A172 (cell line): ENCODE data around the gene ENHO. TPM values are rescaled to one million over a fixed set of nuclear protein-coding genes. Genes with fewer than 3 reads are reported as not detected.

ENCODE experiments used
- DNase-seq: peaks from one replicate; pipeline ENCODE4 v3.0.0-alpha.2; 2015; ENCODE audit warnings: low spot score
- total RNA-seq: library from RNA; depleted of rRNA; stranded (reverse); fragments of >200 nt; shearing (Covaris generic); gene quantifications from 2 replicates; pipeline ENCODE4 v1.2.3, GENCODE V29; 2014; rRNA removed

Gene ENHO
- 0.43 and 1.1 TPM in 2 replicates for total RNA-seq

DNA sequence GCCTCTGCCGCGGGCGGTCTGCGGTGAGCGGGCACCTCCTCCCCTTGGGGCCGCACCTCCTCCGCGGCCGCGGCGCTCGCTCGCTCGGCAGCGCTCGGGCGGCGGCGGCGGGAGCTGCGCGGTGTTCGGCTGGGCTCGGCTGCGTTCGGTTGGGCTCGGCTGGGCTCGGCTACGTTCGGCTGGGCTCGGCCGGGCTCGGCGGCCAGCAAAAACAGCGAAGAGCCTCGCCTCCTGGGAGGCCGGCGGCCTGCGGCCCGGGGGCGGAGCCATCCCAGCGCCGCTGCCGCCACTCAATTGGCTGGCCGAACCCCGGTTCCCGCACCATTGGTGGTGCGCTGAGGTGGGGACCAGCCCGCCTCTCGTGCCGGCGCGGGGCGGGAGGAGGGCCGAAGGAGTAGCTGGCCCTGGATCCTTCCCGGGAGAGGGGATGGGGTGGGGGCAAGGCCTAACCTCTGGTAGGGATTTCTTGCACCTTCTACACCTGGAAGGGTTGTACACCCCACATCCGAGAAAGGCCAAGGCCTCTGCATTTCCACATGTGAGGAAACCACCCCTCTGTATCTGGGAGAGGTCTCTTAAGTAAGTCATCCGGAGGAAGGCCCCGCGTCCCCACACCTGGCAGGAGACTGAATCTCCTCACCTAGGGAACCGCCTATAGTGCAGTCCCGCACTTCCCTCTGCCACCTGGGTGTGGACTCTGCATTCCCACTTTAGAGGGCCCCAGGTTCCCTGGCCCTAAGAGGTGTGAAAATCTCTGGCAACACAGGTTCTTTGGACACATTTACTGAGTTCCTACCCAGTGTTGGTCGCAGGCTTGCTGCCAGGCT lies at the start of gene ENHO:
ENHO (minus strand) TSS at position 20 of the 827 bp plus-strand sequence. CDS start 1,295 bp downstream, outside the sequence.
- peak; percentile 59 for DNase-seq

DNA sequence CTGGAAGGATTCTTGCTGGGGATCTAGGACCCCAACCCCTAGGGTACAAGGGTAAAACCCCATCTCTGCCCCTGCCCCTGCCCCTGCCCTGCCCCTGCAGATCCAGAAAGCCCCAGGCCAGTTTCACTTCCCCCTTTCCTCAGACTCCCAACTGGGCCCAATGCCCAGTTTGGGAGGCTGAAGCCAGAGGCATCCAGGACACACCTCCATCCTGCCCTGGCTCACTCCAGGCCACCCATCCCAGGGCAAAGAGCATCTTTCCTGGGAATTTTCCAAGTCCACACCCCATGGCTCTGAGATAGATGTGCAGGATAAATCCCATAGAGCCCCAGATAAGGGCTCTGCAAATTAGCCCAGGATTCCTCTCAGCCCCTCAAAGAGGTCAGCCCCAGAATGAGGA lies 49.3 kb upstream of the ENHO start:
- DNase-seq: no peak

DNA sequence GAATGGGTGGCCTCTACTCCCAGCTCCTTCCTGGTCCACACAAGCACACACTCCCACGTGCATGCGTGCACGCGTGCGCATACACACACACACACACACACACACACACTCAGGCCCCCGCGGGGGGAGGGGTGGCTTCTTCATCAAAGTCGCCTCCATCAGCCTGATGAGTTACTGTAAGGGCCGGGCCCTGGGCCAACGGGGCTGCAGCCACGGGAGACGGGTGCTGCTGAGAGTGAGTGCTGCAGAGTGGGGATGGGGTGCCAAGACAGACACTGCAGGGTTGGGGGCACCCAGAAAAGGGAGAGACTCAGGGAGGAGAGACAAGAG lies 48.7 kb upstream of the ENHO start:
- DNase-seq: no peak

DNA sequence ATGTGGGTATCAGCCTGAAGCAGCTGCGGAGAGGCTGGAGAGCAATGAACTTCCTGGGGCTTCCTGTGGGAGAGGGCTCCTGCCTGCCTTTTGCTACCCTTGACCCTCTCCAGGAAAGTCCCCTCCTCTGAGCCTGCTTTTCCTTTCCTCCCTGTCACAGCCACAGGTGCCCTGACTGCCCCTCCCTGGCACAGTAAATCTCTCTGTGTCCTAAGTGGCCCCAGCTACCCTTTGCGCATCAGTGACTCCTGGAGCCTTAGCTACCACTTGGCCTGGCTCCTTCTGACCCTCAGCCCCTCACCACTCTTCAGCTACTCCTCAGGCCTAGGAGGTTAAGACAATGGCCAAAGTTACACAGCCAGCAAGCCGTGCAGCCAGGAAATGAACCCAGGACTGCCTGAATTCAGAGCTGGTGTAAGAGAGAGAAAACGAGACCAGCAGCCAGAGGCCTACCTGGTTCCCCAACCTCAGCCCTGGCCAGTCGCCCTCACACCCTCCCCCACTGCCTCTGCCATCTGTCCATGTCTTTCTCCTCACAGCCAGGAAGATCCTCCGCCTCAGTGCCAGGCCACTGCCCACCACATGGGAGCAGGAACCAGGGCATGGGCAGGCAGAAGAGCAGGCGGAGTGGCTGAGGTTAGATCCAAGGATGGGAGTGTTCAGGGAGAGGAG lies 48.2 kb upstream of the ENHO start:
- DNase-seq: no peak

DNA sequence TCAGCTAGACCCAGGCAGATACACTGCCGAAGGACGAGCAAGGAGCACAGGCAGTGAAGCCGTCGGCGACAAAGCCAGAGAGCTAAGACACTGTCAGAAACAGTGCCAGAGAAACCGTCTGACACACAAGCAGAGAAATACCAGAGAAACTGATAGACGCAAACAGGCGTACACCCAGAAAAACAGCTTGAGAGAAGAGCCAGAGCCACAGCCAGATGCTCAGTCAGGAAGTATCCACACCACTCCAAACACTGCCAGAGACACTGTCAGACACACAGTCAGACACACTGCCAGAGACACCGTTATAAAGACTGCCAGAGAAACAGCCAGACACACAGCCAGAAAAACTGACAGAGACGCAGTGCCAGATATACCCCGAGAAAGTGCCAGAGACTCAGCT lies 47.6 kb upstream of the ENHO start:
- no peak for DNase-seq

DNA sequence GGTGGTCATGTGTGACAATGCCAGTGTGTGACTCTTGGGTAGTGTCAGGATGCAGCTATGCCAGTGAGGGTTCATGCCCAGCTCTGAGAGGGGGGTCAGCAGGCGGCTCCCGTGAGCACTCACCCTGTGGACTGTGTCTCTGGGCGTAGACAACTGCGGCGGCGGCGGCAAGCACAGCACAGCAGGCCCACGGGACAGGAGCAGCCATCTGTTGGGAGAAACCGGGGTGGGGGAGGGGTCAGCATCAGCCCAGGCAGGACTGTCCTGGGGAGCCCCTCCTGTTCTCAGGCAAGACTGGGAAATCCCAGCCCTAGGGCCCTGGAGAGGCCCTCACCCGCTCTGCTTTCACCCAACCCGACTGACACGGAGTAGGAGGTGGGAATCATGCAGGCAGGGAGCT lies 46.0 kb upstream of the ENHO start:
- no peak for DNase-seq

DNA sequence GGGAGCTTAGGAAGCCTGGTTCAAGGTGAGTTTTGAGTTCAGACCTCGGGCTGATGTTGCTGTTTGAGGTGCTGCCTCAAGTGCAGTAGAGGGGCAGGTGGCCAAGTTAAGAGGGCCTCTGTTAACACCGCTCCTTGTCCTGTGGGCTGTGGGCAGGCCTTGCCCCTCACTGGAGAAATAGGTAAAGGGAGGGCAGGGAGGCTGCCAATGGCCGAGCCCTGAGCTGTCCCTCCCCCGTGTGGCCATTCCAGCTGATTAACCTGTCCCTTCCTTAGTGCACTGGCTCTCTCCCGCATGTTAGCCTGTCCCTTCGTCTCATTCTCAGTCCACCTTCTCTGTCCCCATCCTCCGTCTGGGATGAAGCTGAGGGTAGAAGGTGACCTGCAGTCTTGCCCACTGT lies 45.3 kb upstream of the ENHO start:
- DNase-seq: no peak

DNA sequence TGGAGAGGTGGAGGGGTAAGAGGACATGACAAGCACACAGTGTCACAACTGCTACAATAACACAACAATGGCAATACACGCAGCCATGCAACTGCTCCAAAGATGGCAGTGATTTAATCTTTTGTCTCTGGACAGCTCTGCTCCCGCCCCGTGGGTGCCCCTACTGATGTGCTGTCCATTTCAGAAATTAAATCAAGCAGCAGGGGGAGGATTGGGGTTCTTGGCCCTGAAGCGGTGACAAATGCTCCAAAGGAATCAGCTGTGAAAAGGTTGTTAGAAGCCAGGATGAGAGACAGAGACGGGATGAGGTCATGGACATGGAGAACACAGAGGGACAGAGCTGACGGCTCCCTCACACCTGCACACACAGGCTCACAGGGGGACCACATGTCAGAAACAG lies 44.2 kb upstream of the ENHO start:
- DNase-seq: no peak

DNA sequence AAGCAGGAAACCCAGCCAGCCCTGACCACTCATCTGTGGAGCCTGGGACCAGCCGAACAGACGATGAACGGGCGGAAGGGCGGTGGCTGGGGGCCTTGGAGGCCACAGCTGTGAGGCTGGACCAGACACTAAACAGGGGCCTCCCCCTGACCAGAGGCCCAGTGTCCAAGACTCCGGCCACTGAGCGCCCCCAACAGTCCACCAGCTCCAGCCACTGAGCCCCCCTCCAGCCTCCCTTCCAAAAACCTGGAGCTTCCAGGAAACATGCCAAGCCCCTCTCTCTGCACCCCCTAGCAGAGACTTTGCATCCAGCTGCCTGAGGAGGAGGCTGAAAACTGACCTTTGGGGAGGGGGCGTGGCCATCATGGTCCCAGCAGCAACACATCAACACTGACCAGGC lies 43.5 kb upstream of the ENHO start:
- no peak for DNase-seq

DNA sequence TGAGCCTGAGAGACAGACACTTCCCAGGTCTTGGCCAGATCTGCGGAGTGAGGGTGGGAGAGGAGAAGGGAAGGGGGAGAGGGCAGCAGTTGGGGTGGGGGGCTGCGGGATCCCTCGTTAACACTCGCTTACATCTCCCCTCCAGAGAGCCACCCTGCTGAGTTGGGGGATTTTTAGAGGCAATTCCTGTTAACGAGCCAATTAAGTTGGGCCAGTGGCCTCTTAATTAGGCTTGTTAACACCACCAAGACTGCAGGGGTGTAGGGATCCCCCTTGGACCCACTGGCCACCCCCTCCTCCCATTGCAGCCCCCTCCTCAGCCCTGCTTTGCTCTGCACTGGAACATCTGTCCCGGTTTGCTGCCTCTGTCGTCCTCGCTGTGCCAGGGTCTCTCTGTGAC lies 43.1 kb upstream of the ENHO start:
- no peak for DNase-seq

DNA sequence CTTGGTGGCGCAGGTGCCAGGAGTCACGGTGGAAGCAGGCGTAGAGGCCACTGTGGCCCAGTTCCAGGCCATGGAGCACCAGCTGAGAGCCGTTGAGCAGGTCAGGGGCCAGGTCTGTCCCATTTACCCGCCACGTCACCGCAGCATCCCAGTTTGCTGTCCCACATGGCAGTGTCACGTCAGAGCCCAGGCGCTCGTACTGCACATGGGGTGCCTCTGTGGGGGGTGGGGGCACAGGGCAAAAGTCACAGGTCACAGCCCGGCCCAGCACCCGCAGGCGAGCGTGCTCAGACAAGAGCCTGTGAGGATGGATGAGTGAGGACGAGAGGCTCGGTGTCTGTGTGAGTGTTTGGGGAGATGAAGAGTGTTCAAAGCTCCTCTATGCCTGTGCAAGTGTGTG lies 41.8 kb upstream of the ENHO start:
- DNase-seq: no peak

DNA sequence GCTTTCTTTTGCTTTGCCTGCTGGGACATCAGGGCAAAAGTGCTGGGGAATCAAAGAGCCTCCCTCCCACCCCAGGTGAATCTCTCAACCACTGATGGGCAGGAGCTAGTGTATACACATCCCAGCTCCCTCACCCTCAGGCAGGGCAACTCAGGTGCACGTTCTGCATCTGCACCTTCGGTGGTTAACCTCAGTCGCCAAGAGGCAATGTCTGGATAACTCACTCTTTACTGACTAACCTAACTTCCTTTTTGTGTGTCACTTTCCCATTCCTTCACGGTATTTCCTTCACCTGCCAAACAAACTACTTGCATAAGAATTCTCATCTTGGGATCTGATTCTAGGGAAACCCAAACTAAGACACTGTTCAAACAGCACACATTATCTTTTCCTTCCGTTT lies 40.5 kb upstream of the ENHO start:
- no peak for DNase-seq

DNA sequence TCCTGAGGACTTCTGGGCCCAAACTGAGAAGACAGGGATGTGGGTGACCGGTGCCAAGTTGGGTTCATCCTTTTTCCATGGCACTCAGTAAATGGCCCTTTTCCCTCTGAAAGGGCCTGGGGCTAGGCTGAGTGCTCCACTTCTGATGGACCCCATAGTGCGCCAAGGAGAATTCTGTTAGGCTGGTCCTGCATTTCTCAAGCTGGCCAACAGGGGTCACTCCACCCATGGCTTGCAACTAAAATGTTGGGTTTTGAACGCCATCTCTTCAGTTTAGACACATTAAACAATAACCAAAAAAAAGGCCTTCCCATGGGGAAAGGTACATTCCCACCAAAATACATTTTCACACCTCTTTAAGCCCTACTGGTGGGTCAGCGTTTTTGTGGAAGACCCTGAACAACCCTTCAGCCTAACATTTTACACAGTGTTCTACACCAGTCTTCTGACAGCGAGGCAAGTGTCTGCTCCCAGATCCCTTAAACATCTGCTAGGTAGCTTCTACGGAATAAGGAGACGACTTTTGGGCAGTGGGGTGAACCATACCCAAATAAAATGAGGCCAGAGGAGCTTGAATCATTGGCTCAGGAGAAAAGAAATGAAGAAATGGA lies 39.5 kb upstream of the ENHO start:
- no peak for DNase-seq

DNA sequence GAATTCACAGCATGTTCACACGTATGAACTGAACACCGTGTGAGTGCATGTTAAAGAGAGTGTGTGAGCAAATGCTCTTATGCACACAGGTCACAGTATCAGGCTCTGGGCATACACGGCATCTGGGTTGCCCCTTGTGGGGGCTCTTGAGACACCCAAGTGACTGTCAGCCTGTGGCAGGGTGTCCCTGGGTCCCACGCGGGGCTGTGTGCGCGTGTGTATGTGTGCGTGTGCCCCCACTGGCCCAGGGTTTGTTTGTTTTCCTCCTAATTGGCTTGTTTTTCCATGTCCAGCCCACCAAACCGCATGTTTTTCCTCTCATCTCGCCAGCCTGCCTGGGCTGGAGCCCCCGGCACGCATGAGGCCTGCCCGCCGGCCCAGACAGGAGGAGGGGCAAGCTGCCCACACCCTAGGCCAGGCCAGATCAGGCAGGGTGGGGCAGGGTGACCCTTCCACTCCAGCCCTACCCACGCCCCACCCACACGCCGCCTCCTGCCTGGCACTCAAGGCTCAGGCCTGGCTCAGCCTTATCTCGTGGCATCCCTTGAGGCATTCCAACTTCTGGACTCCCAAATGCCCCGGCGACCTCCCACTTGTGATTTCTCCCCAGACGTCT lies 37.9 kb upstream of the ENHO start:
- no peak for DNase-seq

DNA sequence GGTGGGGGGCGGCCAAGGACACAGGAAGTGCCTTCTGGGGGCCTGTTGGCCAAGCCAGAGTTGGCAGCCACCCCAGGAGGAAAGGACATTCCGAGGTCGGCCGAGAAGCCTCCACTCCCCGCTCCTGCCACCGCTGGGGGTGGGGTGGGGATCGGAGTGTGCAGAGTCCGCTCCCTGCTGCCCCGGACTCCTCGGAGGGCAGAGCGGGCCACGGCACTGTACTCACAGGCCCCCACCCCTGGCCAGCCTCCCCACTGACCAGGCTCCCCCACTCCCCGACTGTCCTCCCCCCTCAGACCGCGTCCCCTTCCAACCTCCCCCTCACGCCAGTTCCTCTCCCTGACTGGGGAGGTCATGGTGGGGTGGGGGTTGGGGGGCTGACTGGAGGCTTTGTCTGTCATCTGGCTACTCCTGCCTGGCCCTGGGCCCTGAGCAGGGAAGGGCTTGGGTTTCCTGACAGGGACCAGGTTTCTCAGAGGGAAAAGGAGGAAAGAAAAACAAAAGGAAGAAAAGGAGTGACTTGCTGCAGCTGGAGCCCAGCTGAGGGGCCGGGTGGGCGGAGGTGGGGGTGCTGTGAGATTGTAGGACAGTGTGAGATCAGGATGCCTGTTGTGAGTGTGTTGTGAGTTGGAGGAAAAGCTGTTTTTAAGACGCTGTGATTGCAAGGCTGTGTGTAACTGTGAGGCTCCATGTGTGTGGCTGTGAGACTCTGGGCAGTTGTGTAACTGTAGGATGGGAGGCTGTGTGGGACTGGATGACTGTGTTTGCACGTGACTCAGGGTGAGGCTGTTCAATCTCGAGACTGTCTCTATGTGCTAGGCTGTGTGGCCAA lies 37.0 kb upstream of the ENHO start:
- peak; percentile 27 for DNase-seq

DNA sequence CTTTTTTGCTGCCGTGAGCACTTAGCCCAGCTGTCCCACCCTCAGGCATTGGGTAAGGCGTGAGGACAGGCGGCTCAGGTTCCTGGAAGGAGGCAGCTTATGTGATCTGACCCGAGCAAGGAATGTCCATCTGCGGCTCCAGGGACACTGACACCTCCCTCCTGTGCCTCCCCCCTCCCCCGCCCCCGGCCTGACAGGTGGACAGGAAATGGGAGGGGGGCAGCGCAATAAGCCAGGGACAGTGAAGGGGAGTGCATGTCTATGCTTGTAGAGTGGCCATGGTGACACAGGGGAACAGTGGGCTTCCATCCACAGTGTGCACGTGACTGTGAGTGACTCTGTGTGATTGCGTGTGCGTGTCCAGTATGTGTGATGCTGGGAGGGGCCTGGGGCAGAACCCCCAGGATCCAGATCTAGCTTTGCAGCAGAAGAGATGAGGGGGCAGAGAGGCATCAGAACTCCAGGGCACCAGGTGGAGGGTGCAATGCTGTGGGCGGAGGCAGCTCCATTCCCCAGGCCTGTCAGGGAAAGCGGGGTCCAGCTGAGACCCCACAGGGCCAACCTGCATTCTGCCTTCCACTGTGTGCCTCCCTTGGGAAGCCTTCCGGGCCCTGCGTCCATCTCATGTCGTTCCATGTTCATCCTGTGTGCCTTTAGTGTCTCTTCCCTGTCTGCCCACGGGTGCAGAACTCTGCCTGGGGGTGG lies 36.3 kb upstream of the ENHO start:
- DNase-seq: no peak

DNA sequence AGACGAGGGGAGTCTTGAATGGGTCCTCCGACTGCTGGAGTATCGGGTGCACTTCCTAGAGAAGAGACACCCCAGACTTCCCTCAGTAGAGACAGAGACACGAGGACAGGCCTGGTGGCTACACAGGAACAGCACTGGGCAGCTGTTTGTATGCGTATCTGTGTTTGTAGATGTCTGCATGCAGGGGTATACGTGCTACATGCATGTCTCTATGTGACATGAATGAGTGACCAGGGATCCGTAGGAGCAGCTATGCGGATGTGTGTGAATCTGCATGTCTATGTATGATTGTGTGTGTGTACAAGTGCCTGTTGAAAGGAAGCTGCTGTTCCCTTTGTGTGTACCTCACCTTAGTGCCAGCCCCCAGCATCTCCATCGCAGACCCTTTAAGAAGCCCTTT lies 35.6 kb upstream of the ENHO start:
- no peak for DNase-seq

DNA sequence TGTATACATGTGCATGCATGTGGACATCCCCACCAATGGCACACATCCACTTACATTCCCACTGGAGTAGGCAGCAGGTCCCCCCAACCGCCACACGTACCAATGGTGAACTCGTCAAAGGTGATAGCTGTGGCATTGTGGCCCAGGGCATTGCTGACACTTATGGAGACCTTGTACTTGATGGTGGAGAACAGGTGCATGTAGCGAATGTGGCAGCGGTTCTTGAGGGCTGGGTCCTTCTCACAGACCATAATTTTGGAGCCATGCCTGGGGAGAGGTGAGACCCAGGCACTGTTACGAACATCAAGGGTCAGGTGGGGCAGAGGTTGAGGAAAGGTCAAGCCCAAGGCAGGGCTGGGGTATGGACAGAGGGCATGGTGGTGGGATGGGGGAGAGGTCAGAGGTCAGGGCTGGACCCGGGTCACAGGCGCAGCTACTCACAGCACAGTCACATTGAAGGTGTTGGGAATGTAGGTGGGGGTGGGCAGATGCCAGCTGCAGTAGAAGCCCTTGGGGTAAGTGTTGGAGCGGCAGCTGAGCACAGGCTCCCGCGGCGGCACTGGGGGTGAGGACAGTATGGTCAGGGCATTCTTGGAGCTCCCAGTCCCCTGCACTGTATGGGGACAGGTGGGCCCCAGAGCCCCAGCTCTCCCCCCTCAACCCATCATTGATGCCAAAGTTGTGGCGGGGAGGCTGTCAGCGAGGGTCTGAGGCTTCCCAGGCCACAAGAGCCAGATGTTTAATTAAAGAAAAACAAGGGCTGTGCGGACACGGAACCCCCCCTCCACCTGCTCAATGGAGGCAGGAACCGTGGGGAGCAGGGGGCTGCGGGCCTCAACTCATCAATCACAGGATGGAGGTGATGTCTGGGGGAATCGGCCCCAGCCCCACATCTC lies 34.9 kb upstream of the ENHO start:
- DNase-seq: no peak

DNA sequence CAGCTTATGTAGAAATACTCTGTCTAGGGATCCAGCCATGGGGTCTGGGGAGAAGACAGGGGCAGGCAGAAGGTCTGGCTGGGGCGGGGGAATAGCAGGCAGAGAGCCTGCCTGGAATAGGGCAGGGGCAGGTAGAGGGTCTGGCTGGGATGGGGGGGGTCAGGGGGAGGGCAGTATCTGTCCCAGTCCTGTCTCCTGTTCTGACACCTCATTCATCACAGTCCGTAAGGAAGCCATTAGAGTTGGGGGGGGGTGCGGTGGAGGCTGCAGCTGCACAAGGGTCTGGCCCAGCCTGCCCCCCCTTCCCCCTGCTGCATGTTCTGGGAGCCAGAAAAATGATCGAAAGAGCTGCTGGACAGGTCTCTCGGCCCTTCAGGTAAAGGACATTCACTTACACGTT lies 34.2 kb upstream of the ENHO start:
- DNase-seq: no peak

DNA sequence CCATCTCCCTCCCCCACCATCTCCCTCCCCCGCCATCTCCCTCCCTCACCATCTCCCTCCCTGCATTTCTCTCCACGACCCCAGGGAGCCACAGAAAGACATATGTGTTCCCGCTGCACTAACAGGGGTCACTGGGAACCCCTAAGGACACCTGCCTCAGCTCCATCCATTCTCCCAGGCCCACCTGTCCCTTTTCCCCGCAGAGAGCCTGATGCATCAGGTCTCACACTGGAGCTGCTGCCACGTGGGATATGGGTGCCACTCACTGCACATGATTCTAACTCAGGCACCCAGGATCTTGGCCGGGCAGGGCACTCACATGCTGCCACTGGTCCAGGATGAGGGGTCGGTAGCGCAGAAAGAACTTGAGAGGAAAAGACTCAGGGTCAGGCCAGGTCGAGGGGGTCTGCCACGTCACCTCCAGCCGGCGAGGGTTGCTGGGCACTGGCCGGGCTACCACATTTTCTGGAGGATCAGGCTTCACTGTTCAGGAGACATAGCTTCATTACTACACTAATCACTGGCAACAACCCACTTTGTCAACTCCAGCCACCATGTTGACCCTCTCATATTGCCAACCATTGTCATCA lies 33.2 kb upstream of the ENHO start:
- DNase-seq: no peak
